T-helper 1 cell treated with Interleukin-12 subunit alpha and Interleukin-12 subunit beta and Interleukin-4 antibody, amounts not matched to agents 30 ng/mL and 1 ng/mL, for 36 hours (primary cell): Measurements from ENCODE around the gene RECQL5. TPM values are rescaled to one million over a fixed set of nuclear protein-coding genes. Genes with fewer than 3 reads are reported as not detected.

Experiments used
- total RNA-seq: library from RNA; stranded (reverse); gene quantifications from 2 replicates; pipeline ENCODE4 v1.2.3, GENCODE V29; 2022

Gene RECQL5
- total RNA-seq, 1 donor from 2014 or later: 43.4 TPM

Other genes with a start within 250 kb of the RECQL5 start
- 82.3 and 85.7 TPM in 2 replicates for gene TMEM94, start 210.5 kb downstream of the RECQL5 start, total RNA-seq
- 0.74 and 0.76 TPM in 2 replicates for gene CASKIN2, start 151.6 kb downstream of the RECQL5 start, total RNA-seq
- gene TSEN54, start 150.6 kb downstream of the RECQL5 start, total RNA-seq: 65.2 and 65.9 TPM in 2 replicates
- gene LLGL2, start 141.5 kb downstream of the RECQL5 start, total RNA-seq: 19.4 and 21.6 TPM in 2 replicates
- gene MYO15B, start 79.4 kb downstream of the RECQL5 start, total RNA-seq: 43.2 and 48.4 TPM in 2 replicates
- gene SMIM5, start 33.7 kb downstream of the RECQL5 start, total RNA-seq: 0.54 and 0.83 TPM in 2 replicates
- 93.2 and 108 TPM in 2 replicates for gene SAP30BP, start 184 bp upstream of the RECQL5 start, total RNA-seq
- 0.78 and 0.91 TPM in 2 replicates for gene ITGB4, start 54.3 kb upstream of the RECQL5 start, total RNA-seq
- 40.4 and 41.4 TPM in 2 replicates for gene GALK1, start 98.0 kb upstream of the RECQL5 start, total RNA-seq
- gene UNK, start 117.7 kb upstream of the RECQL5 start, total RNA-seq: 33.0 and 33.7 TPM in 2 replicates
- 203 and 219 TPM in 2 replicates for gene UNC13D, start 177.2 kb upstream of the RECQL5 start, total RNA-seq
- 82.4 and 90.1 TPM in 2 replicates for gene WBP2, start 188.2 kb upstream of the RECQL5 start, total RNA-seq
- 26.4 and 26.5 TPM in 2 replicates for gene TRIM47, start 211.4 kb upstream of the RECQL5 start, total RNA-seq
- 32.7 and 35.4 TPM in 2 replicates for gene TRIM65, start 229.8 kb upstream of the RECQL5 start, total RNA-seq
- 104 and 105 TPM in 2 replicates for gene MRPL38, start 237.7 kb upstream of the RECQL5 start, total RNA-seq